Type B pancreatic cell (in vitro differentiated cells): ENCODE results near the gene FKBP5. TPM values are rescaled to one million over a fixed set of nuclear protein-coding genes. Genes with fewer than 3 reads are reported as not detected.
"Not testable (repeated sequence)": the region's sequence is repeated elsewhere in the genome, so short reads cannot be mapped to it uniquely, and the experiment has no call there.

Source experiments
- DNase-seq: peaks from one replicate; pipeline ENCODE4 v3.0.0; 2021; ENCODE audit warnings: mixed read lengths; ENCODE audit not compliant: unreplicated experiment; ENCODE audit errors: extremely low spot score
- H3K27ac Mint-ChIP-seq: 2 replicates; pipeline ENCODE4 v1.8.0; 2021; ENCODE audit warnings: mild to moderate bottlenecking, mixed read lengths
- H3K27me3 Mint-ChIP-seq: 2 replicates; pipeline ENCODE4 v1.8.0; 2021; ENCODE audit warnings: mixed read lengths
- H3K36me3 Mint-ChIP-seq: 2 replicates; pipeline ENCODE4 v1.8.0; 2021; ENCODE audit warnings: mixed read lengths
- H3K4me1 Mint-ChIP-seq: one replicate; pipeline ENCODE4 v1.8.0; 2021; ENCODE audit warnings: mixed read lengths; ENCODE audit not compliant: unreplicated experiment
- H3K4me3 Mint-ChIP-seq: 2 replicates; pipeline ENCODE4 v1.8.0; 2021; ENCODE audit warnings: mild to moderate bottlenecking, mixed read lengths
- H3K9me3 Mint-ChIP-seq: 2 replicates; pipeline ENCODE4 v1.8.0; 2021; ENCODE audit warnings: mixed read lengths
- total RNA-seq: library from RNA; stranded (reverse); gene quantifications from 2 replicates; pipeline ENCODE4 v1.2.1, GENCODE V29; 2021; ENCODE audit warnings: low replicate concordance
- TF ChIP-seq, protein P1 (sequence below): fragments of 200-600 bp; sonication (generic); conservative IDR thresholded peaks from 2 replicates; pipeline ENCODE4 v1.5.0; 2021; ENCODE audit warnings: antibody characterized with exemption, mild to moderate bottlenecking

Gene FKBP5
- total RNA-seq, 1 donor from 2014 or later: 12.5 TPM

GRCh38 chr6:35573495-35574110 is 115.1 kb downstream of the FKBP5 start:
- TF ChIP-seq, protein P1, sequence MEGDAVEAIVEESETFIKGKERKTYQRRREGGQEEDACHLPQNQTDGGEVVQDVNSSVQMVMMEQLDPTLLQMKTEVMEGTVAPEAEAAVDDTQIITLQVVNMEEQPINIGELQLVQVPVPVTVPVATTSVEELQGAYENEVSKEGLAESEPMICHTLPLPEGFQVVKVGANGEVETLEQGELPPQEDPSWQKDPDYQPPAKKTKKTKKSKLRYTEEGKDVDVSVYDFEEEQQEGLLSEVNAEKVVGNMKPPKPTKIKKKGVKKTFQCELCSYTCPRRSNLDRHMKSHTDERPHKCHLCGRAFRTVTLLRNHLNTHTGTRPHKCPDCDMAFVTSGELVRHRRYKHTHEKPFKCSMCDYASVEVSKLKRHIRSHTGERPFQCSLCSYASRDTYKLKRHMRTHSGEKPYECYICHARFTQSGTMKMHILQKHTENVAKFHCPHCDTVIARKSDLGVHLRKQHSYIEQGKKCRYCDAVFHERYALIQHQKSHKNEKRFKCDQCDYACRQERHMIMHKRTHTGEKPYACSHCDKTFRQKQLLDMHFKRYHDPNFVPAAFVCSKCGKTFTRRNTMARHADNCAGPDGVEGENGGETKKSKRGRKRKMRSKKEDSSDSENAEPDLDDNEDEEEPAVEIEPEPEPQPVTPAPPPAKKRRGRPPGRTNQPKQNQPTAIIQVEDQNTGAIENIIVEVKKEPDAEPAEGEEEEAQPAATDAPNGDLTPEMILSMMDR: no peak
- Mint-ChIP-seq H3K9me3 (no peaks in the 10 kb centered on the region), H3K27me3 (no peaks in the 10 kb centered on the region), H3K4me1 (no peaks in the 10 kb centered on the region), H3K36me3 (no peaks in the 10 kb centered on the region), H3K4me3 (no peak overlapping the region), H3K27ac (no peak overlapping the region)
- DNase-seq: no peak

- not testable (repeated sequence) for H3K36me3 Mint-ChIP-seq, H3K27ac Mint-ChIP-seq, H3K9me3 Mint-ChIP-seq, DNase-seq, H3K4me3 Mint-ChIP-seq, H3K27me3 Mint-ChIP-seq, H3K4me1 Mint-ChIP-seq
These were observed 117.8 kb downstream of the FKBP5 start for GRCh38 chr6:35570885-35571330.

- Mint-ChIP-seq H3K4me1 (no peaks in the 10 kb centered on the region), H3K36me3 (no peaks in the 10 kb centered on the region), H3K4me3 (no peak overlapping the region), H3K27ac (no peak overlapping the region), H3K27me3 (peaks cover 10% of the 10 kb centered on the region), H3K9me3 (no peaks in the 10 kb centered on the region)
- DNase-seq: no peak
- TF ChIP-seq, protein P1: peak; percentile 51
These were observed 119.7 kb downstream of the FKBP5 start for GRCh38 chr6:35569011-35569461.

DNA sequence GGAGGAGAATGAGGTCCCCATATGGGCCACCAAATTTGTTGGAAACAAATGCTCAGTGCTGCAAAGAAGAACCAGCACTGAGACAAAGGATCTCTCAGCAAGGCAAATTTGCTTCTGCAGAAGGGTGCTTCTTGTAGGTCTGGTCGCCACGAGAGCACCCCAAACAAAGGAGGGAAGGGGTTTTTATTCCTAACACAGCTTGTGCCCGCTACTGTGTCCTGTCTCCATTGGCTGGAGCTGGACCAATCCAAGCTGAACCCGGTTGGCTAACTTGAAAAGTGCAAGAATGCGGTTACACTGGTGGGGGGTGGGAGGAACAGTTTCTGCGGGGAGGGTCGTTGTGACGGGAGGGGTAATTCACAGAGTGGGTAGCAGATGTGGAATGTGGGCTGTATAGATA is 121.9 kb downstream of the FKBP5 start:
- DNase-seq: no peak
- Mint-ChIP-seq H3K27ac (no peak overlapping the region), H3K9me3 (no peaks in the 10 kb centered on the region), H3K36me3 (no peaks in the 10 kb centered on the region), H3K27me3 (peaks cover 16% of the 10 kb centered on the region), H3K4me1 (no peaks in the 10 kb centered on the region), H3K4me3 (no peak overlapping the region)
- TF ChIP-seq, protein P1: no peak

GRCh38 chr6:35564733-35565132 is 124.0 kb downstream of the FKBP5 start:
- H3K27ac Mint-ChIP-seq: no peak overlapping the region
- TF ChIP-seq, protein P1: no peak
- H3K4me3 Mint-ChIP-seq: no peak overlapping the region
- H3K9me3 Mint-ChIP-seq: no peaks in the 10 kb centered on the region
- no peak for DNase-seq
- peaks cover 16% of the 10 kb centered on the region for H3K27me3 Mint-ChIP-seq
- no peaks in the 10 kb centered on the region for H3K4me1 Mint-ChIP-seq
- H3K36me3 Mint-ChIP-seq: no peaks in the 10 kb centered on the region

DNA sequence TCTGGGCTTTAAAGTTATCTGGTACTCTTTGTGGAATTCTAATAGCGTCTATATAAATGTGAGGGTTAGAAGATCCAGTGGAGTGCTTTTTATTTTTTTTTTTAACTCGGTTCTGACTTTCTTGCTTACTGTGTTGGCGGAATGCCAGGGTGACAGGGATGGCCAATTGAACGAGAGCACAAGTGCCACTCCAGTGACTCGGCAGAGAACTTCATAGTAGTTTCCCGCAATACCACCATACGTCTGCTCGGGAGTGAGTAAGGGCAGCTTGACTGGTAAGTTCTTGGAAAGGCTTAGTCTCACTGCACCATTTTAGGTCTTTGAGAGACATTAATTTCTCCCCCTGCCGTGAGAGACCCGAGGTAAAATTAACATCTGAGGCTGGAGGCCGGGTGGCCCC is 126.7 kb downstream of the FKBP5 start:
- Mint-ChIP-seq H3K9me3 (no peaks in the 10 kb centered on the region), H3K36me3 (no peaks in the 10 kb centered on the region), H3K4me1 (no peaks in the 10 kb centered on the region), H3K4me3 (no peak overlapping the region), H3K27ac (no peak overlapping the region), H3K27me3 (peaks cover 16% of the 10 kb centered on the region)
- TF ChIP-seq, protein P1: no peak
- no peak for DNase-seq
